HG03342 (cell line): ENCODE data around the gene CNOT4.

Experiments used
- ATAC-seq: cut with Tn5 transposase; IDR thresholded peaks from one replicate; pipeline ENCODE4 v1.9.1; 2021; ENCODE audit warnings: mild to moderate bottlenecking, moderate library complexity; ENCODE audit not compliant: unreplicated experiment

Gene CNOT4

GRCh38 chr7:135405969-135406368 lies 103.9 kb downstream of the CNOT4 start:
- no peak for ATAC-seq

- no peak for ATAC-seq
Measured at GRCh38 chr7:135403302-135403701, 106.6 kb downstream of the CNOT4 start.

GRCh38 chr7:135397689-135398088 lies 112.2 kb downstream of the CNOT4 start:
- no peak for ATAC-seq

GRCh38 chr7:135392701-135393100 lies 117.2 kb downstream of the CNOT4 start:
- no peak for ATAC-seq

- no peak for ATAC-seq
Measured at GRCh38 chr7:135391514-135391913, 118.4 kb downstream of the CNOT4 start.

- ATAC-seq = no peak
Measured at GRCh38 chr7:135390829-135391228, 119.1 kb downstream of the CNOT4 start.

GRCh38 chr7:135389971-135390370 lies 119.9 kb downstream of the CNOT4 start:
- no peak for ATAC-seq

GRCh38 chr7:135388616-135389015 lies 121.3 kb downstream of the CNOT4 start:
- ATAC-seq = no peak

GRCh38 chr7:135386776-135387175 lies 123.1 kb downstream of the CNOT4 start:
- ATAC-seq = no peak

GRCh38 chr7:135386181-135386580 lies 123.7 kb downstream of the CNOT4 start:
- no peak for ATAC-seq

- no peak for ATAC-seq
Measured at GRCh38 chr7:135385209-135385608, 124.7 kb downstream of the CNOT4 start.

- no peak for ATAC-seq
Measured at GRCh38 chr7:135383525-135384175, 126.3 kb downstream of the CNOT4 start.

GRCh38 chr7:135382173-135382572 lies 127.7 kb downstream of the CNOT4 start:
- no peak for ATAC-seq

- no peak for ATAC-seq
Measured at GRCh38 chr7:135381369-135381768, 128.5 kb downstream of the CNOT4 start.

- no peak for ATAC-seq
Measured at GRCh38 chr7:135380351-135380750, 129.6 kb downstream of the CNOT4 start.

- no peak for ATAC-seq
Measured at GRCh38 chr7:135377171-135377570, 132.7 kb downstream of the CNOT4 start.

GRCh38 chr7:135375908-135376699 lies 133.8 kb downstream of the CNOT4 start:
- ATAC-seq = no peak

- no peak for ATAC-seq
Measured at GRCh38 chr7:135374736-135375135, 135.2 kb downstream of the CNOT4 start.

GRCh38 chr7:135372222-135372621 lies 137.7 kb downstream of the CNOT4 start:
- no peak for ATAC-seq

GRCh38 chr7:135370656-135371055 lies 139.2 kb downstream of the CNOT4 start:
- ATAC-seq = no peak

GRCh38 chr7:135369405-135369804 lies 140.5 kb downstream of the CNOT4 start:
- ATAC-seq = no peak

GRCh38 chr7:135368416-135369186 lies 141.3 kb downstream of the CNOT4 start:
- no peak for ATAC-seq
